ENCODE measurements around the gene CHCHD1.
"Not testable (repeated sequence)": the region's sequence is repeated elsewhere in the genome, so short reads cannot be mapped to it uniquely, and the experiment has no call there.

The CHCHD1 gene

DNA sequence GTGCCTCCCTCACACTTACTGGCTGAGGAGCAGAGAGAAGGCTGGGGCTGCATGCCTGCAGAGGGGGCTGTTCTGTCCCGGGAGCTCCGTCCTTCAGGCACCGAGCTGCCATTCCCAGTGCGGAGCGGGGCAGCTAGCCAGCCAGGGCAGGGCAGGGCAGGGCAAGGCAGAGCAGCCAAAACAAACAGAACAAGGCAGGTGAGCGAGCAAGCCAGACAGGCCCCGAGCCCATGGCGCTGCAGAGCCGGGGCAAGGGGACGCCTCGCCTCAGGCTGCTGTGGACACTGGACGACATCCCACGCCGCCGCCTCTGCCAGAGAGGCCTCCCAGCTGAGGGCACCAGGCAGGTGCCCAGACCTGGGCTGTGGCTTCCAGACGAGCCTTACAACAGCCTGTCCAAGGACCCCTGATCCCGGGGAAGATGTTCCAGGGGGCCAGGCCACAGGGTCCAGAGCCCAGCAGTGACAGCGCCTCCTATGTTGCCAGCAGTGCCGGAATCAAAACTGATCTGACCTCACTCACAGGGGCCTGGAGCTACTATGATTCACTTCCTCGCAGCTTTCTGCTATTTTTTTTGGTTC lies 37.8 kb downstream of the CHCHD1 start:
- no peaks in the 10 kb centered on the region for H3K27me3 ChIP-seq (replicated peaks in 2 of 5; ENCODE audit: control insufficient read depth in 4 of 5, insufficient read depth in 5 of 5, low read length in 4 of 5)
- POLR2A ChIA-PET, result no interaction called here
- no peak overlapping the region for H3K4me3 ChIP-seq (ENCODE audit: control insufficient read depth in 1 of 7, extremely low read depth in 1 of 7, insufficient read depth in 4 of 7, low read depth in 2 of 7, low read length in 6 of 7)
- no peaks in the 10 kb centered on the region for H3K9me3 ChIP-seq (ENCODE audit: control extremely low read depth in 1 of 5, control insufficient read depth in 4 of 5, insufficient read depth in 2 of 5, low read depth in 1 of 5, low read length in 4 of 5)
- peaks cover 0 to 4% (median 1%) of the 10 kb centered on the region in 4 experiments for H3K4me1 ChIP-seq (ENCODE audit: control extremely low read depth in 1 of 4, control insufficient read depth in 4 of 4, insufficient read depth in 4 of 4, low read length in 3 of 4)
- CTCF ChIA-PET, result interaction anchor here (0.8 to 1.6 kb wide), 5 partner anchors 21 to 412 kb away, joined by 3 read pairs; no protein-coding TSS in a partner anchor
- over 99% methylated on average over 15 of the region's 20 CpGs for WGBS (ENCODE audit: insufficient coverage)
- no peak for DNase-seq
- H3K36me3 ChIP-seq (ENCODE audit: control insufficient read depth in 4 of 4, insufficient read depth in 4 of 4, low read length in 3 of 4), result peaks cover 9 to 82% (median 64%) of the 10 kb centered on the region in 4 experiments
- H3K27ac ChIP-seq (ENCODE audit: insufficient read depth in 1 of 2, low read depth in 1 of 2, low read length in 2 of 2, poor library complexity in 1 of 2, severe bottlenecking in 2 of 2), result peak overlapping the region in 1 of 2 experiments; percentile 5

DNA sequence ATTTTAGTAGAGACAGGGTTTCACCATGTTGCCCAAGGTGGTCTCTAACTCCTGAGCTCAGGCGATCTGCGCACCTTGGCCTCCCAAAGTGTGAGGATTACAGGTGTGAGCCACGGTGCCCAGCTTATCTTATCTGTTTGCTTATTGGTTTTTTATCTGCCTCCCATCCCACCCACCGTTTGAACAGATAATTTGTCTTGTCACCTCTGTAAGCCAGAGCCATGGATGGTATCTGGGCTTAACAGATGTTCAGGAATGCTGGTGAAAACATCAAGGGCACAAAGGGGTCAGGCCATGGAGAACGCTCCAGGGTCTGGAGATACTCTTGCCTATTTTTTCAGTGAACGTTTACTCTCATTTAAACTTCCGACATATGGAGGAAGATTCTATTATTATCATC lies 41.5 kb downstream of the CHCHD1 start:
- ChIA-PET CTCF (interaction anchor here (0.8 to 2.0 kb wide), 2 partner anchors 9 to 26 kb away, joined by 3 to 6 read pairs; no protein-coding TSS in a partner anchor), POLR2A (no interaction called here)
- 94% methylated on average over 3 of the region's 7 CpGs for WGBS (ENCODE audit: insufficient coverage)
- Histone ChIP-seq H3K27me3 (replicated peaks in 2 of 5; ENCODE audit: control insufficient read depth in 4 of 5, insufficient read depth in 5 of 5, low read length in 4 of 5) (no peaks in the 10 kb centered on the region), H3K4me3 (ENCODE audit: control insufficient read depth in 1 of 7, extremely low read depth in 1 of 7, insufficient read depth in 4 of 7, low read depth in 2 of 7, low read length in 6 of 7) (no peak overlapping the region), H3K9me3 (ENCODE audit: control extremely low read depth in 1 of 5, control insufficient read depth in 4 of 5, insufficient read depth in 2 of 5, low read depth in 1 of 5, low read length in 4 of 5) (no peaks in the 10 kb centered on the region), H3K27ac (ENCODE audit: insufficient read depth in 1 of 2, low read depth in 1 of 2, low read length in 2 of 2, poor library complexity in 1 of 2, severe bottlenecking in 2 of 2) (no peak overlapping the region), H3K4me1 (ENCODE audit: control extremely low read depth in 1 of 4, control insufficient read depth in 4 of 4, insufficient read depth in 4 of 4, low read length in 3 of 4) (no peaks in the 10 kb centered on the region), H3K36me3 (ENCODE audit: control insufficient read depth in 4 of 4, insufficient read depth in 4 of 4, low read length in 3 of 4) (peaks cover 11 to 82% (median 67%) of the 10 kb centered on the region in 4 experiments)
- no peak for DNase-seq

GRCh38 chr10:73824146-73824725 lies 42.4 kb downstream of the CHCHD1 start:
- 99% methylated on average over 8 of the region's 14 CpGs for whole genome bisulfite sequencing (ENCODE audit: insufficient coverage)
- no peak for DNase-seq
- Histone ChIP-seq H3K4me1 (ENCODE audit: control extremely low read depth in 1 of 4, control insufficient read depth in 4 of 4, insufficient read depth in 4 of 4, low read length in 3 of 4) (no peaks in the 10 kb centered on the region), H3K27ac (ENCODE audit: insufficient read depth in 1 of 2, low read depth in 1 of 2, low read length in 2 of 2, poor library complexity in 1 of 2, severe bottlenecking in 2 of 2) (no peak overlapping the region), H3K36me3 (ENCODE audit: control insufficient read depth in 4 of 4, insufficient read depth in 4 of 4, low read length in 3 of 4) (peaks cover 16 to 80% (median 70%) of the 10 kb centered on the region in 4 experiments), H3K9me3 (ENCODE audit: control extremely low read depth in 1 of 5, control insufficient read depth in 4 of 5, insufficient read depth in 2 of 5, low read depth in 1 of 5, low read length in 4 of 5) (no peaks in the 10 kb centered on the region), H3K27me3 (replicated peaks in 2 of 5; ENCODE audit: control insufficient read depth in 4 of 5, insufficient read depth in 5 of 5, low read length in 4 of 5) (no peaks in the 10 kb centered on the region), H3K4me3 (ENCODE audit: control insufficient read depth in 1 of 7, extremely low read depth in 1 of 7, insufficient read depth in 4 of 7, low read depth in 2 of 7, low read length in 6 of 7) (no peak overlapping the region)
- CTCF ChIA-PET, result interaction anchor here (2.0 kb wide), 1 partner anchor 10 kb away, joined by 6 read pairs; no protein-coding TSS in a partner anchor
- POLR2A ChIA-PET, result no interaction called here

DNA sequence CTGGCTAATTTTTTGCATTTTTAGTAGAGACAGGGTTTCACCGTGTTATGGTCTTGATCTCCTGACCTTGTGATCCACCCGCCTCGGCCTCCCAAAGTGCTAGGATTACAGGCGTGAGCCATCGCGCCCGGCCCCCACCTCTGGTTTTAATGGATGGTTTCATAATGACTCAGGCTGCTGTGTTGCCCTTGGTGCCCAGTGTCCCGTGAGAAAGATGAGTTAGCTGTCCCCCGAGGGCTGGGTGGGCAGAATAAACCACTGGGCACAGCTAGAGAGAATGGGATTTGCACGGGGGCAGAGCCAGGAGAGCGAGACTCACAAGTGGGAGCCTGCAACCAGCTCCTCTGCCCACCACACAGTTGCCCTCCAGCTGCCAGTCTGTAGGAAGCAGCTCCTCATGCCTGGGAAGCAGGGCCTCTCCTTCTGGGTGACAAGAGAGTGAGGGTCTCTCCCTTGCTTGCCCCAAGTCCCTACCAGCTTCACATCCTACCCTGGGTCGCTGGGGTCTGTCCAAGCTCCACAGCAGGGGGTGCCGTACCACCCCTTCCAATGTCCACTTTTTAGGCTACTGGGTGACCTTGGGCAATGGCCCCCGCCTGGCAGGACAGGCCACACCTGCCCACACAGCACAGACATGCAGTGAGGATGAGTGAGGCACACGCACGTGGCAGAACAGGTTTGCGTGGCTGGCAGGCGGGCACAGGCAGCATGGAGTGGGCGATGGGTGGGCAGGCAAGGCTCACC lies 45.7 kb downstream of the CHCHD1 start:
- no peak overlapping the region for H3K27ac ChIP-seq (ENCODE audit: insufficient read depth in 1 of 2, low read depth in 1 of 2, low read length in 2 of 2, poor library complexity in 1 of 2, severe bottlenecking in 2 of 2)
- H3K4me1 ChIP-seq (ENCODE audit: control extremely low read depth in 1 of 4, control insufficient read depth in 4 of 4, insufficient read depth in 4 of 4, low read length in 3 of 4), result no peaks in the 10 kb centered on the region
- 99% methylated on average over 12 of the region's 19 CpGs for WGBS (ENCODE audit: insufficient coverage)
- no peaks in the 10 kb centered on the region for H3K9me3 ChIP-seq (ENCODE audit: control extremely low read depth in 1 of 5, control insufficient read depth in 4 of 5, insufficient read depth in 2 of 5, low read depth in 1 of 5, low read length in 4 of 5)
- no peak for DNase-seq
- H3K27me3 ChIP-seq (replicated peaks in 2 of 5; ENCODE audit: control insufficient read depth in 4 of 5, insufficient read depth in 5 of 5, low read length in 4 of 5), result no peaks in the 10 kb centered on the region
- H3K36me3 ChIP-seq (ENCODE audit: control insufficient read depth in 4 of 4, insufficient read depth in 4 of 4, low read length in 3 of 4), result peaks cover 21 to 71% (median 59%) of the 10 kb centered on the region in 4 experiments
- H3K4me3 ChIP-seq (ENCODE audit: control insufficient read depth in 1 of 7, extremely low read depth in 1 of 7, insufficient read depth in 4 of 7, low read depth in 2 of 7, low read length in 6 of 7), result no peak overlapping the region
- POLR2A ChIA-PET, result no interaction called here
- CTCF ChIA-PET, result interaction anchor here (0.8 to 1.0 kb wide), 2 partner anchors 10 to 26 kb away, joined by 3 read pairs; no protein-coding TSS in a partner anchor

DNA sequence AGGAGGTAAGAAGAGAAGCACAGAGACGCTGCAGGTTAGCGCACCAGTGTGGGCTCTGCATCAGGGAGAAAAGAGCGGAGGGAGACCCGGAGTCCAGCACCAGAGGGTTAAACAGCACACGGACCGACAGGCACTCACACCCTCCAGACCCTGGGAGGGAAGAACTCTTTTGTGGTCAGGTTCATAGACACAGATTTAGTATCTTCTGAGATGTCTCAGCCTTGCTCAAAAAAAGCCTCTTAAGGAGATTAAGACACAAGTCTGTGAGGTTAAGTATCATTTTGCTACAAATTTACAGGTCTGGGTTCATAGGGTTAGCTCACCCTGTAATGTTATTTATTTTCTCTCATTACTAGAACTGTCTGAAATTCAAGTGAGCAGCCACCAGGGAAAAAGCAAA lies 46.3 kb downstream of the CHCHD1 start:
- no peaks in the 10 kb centered on the region for H3K4me1 ChIP-seq (ENCODE audit: control extremely low read depth in 1 of 4, control insufficient read depth in 4 of 4, insufficient read depth in 4 of 4, low read length in 3 of 4)
- ChIA-PET POLR2A (no interaction called here), CTCF (interaction anchor here (0.7 to 1.0 kb wide), 3 partner anchors 10 to 51 kb away, joined by 3 read pairs; no protein-coding TSS in a partner anchor)
- no peaks in the 10 kb centered on the region for H3K9me3 ChIP-seq (ENCODE audit: control extremely low read depth in 1 of 5, control insufficient read depth in 4 of 5, insufficient read depth in 2 of 5, low read depth in 1 of 5, low read length in 4 of 5)
- no peak overlapping the region for H3K4me3 ChIP-seq (ENCODE audit: control insufficient read depth in 1 of 7, extremely low read depth in 1 of 7, insufficient read depth in 4 of 7, low read depth in 2 of 7, low read length in 6 of 7)
- H3K27ac ChIP-seq (ENCODE audit: insufficient read depth in 1 of 2, low read depth in 1 of 2, low read length in 2 of 2, poor library complexity in 1 of 2, severe bottlenecking in 2 of 2), result no peak overlapping the region
- no peaks in the 10 kb centered on the region for H3K27me3 ChIP-seq (replicated peaks in 2 of 5; ENCODE audit: control insufficient read depth in 4 of 5, insufficient read depth in 5 of 5, low read length in 4 of 5)
- 98% methylated on average over 6 of the region's 6 CpGs for WGBS (ENCODE audit: insufficient coverage)
- H3K36me3 ChIP-seq (ENCODE audit: control insufficient read depth in 4 of 4, insufficient read depth in 4 of 4, low read length in 3 of 4), result peaks cover 21 to 69% (median 54%) of the 10 kb centered on the region in 4 experiments
- no peak for DNase-seq

DNA sequence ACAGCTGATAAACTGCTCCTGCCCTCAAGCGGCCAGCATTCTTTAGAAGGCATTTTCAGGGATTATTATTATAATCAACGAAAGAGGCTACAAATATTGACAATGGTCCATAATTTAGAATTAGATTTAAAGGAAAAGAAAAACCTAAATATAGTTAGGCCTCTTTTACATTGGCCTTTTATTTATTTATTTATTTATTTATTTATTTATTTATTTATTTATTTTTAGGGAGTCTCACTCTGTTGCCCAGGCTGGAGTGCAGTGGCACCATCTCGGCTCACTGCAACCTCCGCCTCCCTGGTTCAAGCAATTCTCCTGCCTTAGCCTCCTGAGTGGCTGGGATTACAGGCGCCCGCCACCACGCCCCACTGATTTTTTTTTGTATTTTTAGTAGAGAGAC lies 47.2 kb downstream of the CHCHD1 start:
- WGBS (ENCODE audit: insufficient coverage), result 81% methylated on average over 4 of the region's 7 CpGs
- peaks cover 17 to 65% (median 46%) of the 10 kb centered on the region in 4 experiments for H3K36me3 ChIP-seq (ENCODE audit: control insufficient read depth in 4 of 4, insufficient read depth in 4 of 4, low read length in 3 of 4)
- DNase-seq; H3K27ac ChIP-seq (ENCODE audit: insufficient read depth in 1 of 2, low read depth in 1 of 2, low read length in 2 of 2, poor library complexity in 1 of 2, severe bottlenecking in 2 of 2); H3K4me3 ChIP-seq (ENCODE audit: control insufficient read depth in 1 of 7, extremely low read depth in 1 of 7, insufficient read depth in 4 of 7, low read depth in 2 of 7, low read length in 6 of 7); H3K4me1 ChIP-seq (ENCODE audit: control extremely low read depth in 1 of 4, control insufficient read depth in 4 of 4, insufficient read depth in 4 of 4, low read length in 3 of 4); POLR2A ChIA-PET; H3K27me3 ChIP-seq (replicated peaks in 2 of 5; ENCODE audit: control insufficient read depth in 4 of 5, insufficient read depth in 5 of 5, low read length in 4 of 5); H3K9me3 ChIP-seq (ENCODE audit: control extremely low read depth in 1 of 5, control insufficient read depth in 4 of 5, insufficient read depth in 2 of 5, low read depth in 1 of 5, low read length in 4 of 5): not testable (repeated sequence)
- CTCF ChIA-PET, result interaction anchor here (0.7 kb wide), 1 partner anchor 50 kb away, joined by 3 read pairs; no protein-coding TSS in a partner anchor

All from common myeloid progenitor, CD34-positive (primary cell).